WERI-Rb-1 (cell line): ENCODE data around the gene SNX27.

Experiments used
- DNase-seq: peaks from one replicate; pipeline ENCODE4 v3.0.0-alpha.2; 2020
- H3K27ac ChIP-seq: fragments of 250-450 bp; sonication (Bioruptor Pico); 2 replicates; pipeline ENCODE4 v1.5.1; 2020; ENCODE audit warnings: mild to moderate bottlenecking, moderate library complexity
- H3K27me3 ChIP-seq: fragments of 250-450 bp; sonication (Bioruptor Pico); 2 replicates; pipeline ENCODE4 v1.5.1; 2021; ENCODE audit warnings: mild to moderate bottlenecking, low read depth, moderate library complexity; ENCODE audit not compliant: insufficient read depth, severe bottlenecking
- H3K36me3 ChIP-seq: fragments of 250-450 bp; sonication (Bioruptor Pico); 2 replicates; pipeline ENCODE4 v1.5.1; 2020; ENCODE audit warnings: mild to moderate bottlenecking, moderate library complexity
- H3K4me3 ChIP-seq: 2 replicates; pipeline ENCODE4 v1.5.1; 2011; ENCODE audit warnings: low read depth, mild to moderate bottlenecking, control low read depth, low read length
- H3K9me3 ChIP-seq: fragments of 250-450 bp; sonication (Bioruptor Pico); 2 replicates; pipeline ENCODE4 v1.5.1; 2021; ENCODE audit warnings: mild to moderate bottlenecking, moderate library complexity; ENCODE audit not compliant: severe bottlenecking
- TF ChIP-seq, protein P1 (sequence below): IDR thresholded peaks from 2 replicates; pipeline ENCODE4 v1.5.1; 2011; ENCODE audit warnings: low read depth, mild to moderate bottlenecking, control low read depth, inconsistent platforms, low read length

SNX27 gene

DNA sequence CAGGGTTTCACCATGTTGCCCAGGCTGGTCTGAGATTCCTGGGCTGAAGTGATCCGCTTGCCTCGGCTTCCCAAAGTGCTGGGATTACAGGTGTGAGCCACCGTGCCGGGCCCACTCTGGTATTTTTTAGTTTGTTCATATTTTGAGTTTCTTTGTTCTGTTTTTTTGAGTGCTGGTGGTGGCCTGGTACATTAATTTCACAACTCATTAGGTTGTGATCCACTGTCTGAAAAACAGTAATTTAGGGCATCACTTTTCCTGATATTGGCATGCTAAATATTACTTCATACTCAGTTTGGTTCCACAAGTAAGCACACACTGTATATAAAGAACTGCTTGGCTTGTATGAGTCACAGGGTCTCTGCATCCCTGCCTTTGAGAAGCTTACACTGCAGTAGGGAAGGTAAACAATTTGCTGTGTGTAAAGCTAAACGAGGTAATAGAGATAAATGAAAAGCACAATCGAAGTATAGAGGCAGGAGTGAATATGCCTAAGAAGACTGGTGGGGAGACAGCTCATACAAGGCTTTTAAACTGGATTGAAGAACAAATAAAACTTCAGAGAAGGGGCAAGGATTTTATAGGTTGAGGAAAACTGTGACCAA lies 7.7 kb downstream of the SNX27 start:
- Histone ChIP-seq H3K27me3 (no peaks in the 10 kb centered on the region), H3K4me3 (no peak overlapping the region), H3K9me3 (no peaks in the 10 kb centered on the region), H3K36me3 (peaks cover 26% of the 10 kb centered on the region), H3K27ac (no peak overlapping the region)
- TF ChIP-seq, protein P1, sequence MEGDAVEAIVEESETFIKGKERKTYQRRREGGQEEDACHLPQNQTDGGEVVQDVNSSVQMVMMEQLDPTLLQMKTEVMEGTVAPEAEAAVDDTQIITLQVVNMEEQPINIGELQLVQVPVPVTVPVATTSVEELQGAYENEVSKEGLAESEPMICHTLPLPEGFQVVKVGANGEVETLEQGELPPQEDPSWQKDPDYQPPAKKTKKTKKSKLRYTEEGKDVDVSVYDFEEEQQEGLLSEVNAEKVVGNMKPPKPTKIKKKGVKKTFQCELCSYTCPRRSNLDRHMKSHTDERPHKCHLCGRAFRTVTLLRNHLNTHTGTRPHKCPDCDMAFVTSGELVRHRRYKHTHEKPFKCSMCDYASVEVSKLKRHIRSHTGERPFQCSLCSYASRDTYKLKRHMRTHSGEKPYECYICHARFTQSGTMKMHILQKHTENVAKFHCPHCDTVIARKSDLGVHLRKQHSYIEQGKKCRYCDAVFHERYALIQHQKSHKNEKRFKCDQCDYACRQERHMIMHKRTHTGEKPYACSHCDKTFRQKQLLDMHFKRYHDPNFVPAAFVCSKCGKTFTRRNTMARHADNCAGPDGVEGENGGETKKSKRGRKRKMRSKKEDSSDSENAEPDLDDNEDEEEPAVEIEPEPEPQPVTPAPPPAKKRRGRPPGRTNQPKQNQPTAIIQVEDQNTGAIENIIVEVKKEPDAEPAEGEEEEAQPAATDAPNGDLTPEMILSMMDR = no peak
- DNase-seq = no peak

DNA sequence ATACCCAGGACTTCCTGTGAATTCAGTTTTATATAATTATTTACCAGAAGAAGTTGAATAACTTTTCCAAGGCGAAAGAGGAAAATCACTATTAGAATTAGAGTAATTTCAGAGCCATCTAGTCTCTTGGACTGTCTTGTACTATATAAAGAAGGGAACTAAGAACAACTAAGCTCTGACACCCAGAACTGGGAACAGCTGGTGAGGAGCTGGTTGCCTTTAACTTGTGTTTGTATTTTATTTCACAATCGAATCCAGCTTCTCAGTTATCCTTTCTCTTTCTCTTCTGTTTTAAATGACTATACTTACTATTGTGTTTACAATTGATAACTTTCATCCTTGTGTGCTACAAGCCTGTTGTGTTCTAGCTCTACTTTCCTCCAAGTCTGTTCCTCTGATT lies 8.4 kb downstream of the SNX27 start:
- Histone ChIP-seq H3K27me3 (no peaks in the 10 kb centered on the region), H3K27ac (no peak overlapping the region), H3K36me3 (peaks cover 22% of the 10 kb centered on the region), H3K4me3 (no peak overlapping the region), H3K9me3 (no peaks in the 10 kb centered on the region)
- TF ChIP-seq, protein P1 = no peak
- DNase-seq = no peak

DNA sequence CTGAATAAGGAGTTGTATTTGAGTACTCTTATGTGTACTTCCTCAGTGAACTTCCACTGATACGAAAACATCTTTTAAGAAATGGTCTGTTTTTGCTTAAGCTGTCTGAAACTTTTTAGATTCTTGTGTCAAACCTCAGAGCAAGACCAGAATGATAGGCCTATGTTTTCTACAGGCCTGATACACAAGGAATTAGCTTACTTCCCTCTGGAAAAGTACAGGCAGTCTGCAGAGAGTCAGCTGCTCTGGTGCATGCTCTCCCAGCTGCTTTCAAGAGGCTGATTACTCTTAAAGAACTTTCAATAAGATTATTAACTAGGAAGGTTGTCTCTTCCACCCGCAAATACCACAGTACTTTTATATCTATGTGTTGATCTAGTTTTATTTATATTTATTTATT lies 9.5 kb downstream of the SNX27 start:
- Histone ChIP-seq H3K36me3 (peaks cover 22% of the 10 kb centered on the region), H3K27ac (no peak overlapping the region), H3K9me3 (no peaks in the 10 kb centered on the region), H3K27me3 (no peaks in the 10 kb centered on the region), H3K4me3 (no peak overlapping the region)
- TF ChIP-seq, protein P1 = no peak
- DNase-seq = no peak

DNA sequence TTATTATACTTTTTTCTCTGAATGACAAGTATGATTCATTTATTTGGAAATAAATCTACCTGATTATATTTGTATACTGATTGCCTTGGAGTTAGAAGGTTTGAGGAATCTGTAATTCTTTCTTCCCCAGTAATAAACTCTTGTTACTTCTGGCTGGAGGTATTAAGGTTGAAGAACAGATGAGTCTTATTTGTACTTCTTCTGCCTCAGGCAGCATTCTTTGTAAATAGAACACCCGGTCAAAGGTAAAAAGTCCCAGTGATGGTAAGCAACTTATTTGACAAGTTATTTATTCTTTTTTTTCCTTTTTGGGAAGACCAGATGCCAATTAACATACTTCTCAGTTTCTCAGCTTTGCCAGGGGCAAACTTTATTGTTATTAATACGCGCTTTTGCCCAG lies 12.9 kb downstream of the SNX27 start:
- H3K27ac ChIP-seq = no peak overlapping the region
- no peak for DNase-seq
- no peak overlapping the region for H3K4me3 ChIP-seq
- H3K9me3 ChIP-seq = no peaks in the 10 kb centered on the region
- TF ChIP-seq, protein P1 = no peak
- peaks cover 17% of the 10 kb centered on the region for H3K36me3 ChIP-seq
- no peaks in the 10 kb centered on the region for H3K27me3 ChIP-seq

DNA sequence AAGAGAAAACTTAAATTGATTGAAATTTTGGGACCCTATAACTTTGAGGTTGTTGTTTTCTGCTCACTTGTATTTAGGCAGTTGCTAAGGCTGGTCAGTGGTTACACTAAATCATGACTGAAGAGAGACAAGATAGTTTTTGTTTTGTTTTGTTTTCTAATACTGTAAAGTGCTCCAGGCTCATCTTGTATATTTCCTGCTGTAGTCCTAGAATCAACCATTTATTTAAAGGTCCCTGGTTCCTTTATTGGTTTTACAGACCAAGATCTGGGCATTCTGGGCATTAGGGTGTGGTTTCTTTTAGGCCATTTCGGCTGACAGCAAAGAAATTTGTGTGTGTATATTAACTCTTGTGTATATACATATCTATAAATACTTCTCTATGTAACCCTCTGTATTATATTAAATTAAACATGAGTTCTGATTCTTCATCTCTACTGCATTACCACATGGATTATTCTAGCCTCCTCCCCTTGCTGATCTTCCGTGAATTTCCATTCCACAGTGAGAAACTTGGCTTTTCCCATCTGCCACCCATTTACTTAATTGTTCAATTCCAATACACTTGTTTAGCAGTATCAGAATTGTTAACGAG lies 15.0 kb downstream of the SNX27 start:
- H3K36me3 ChIP-seq = peaks cover 16% of the 10 kb centered on the region
- no peak for DNase-seq
- no peaks in the 10 kb centered on the region for H3K9me3 ChIP-seq
- TF ChIP-seq, protein P1 = no peak
- no peak overlapping the region for H3K27ac ChIP-seq
- no peaks in the 10 kb centered on the region for H3K27me3 ChIP-seq
- no peak overlapping the region for H3K4me3 ChIP-seq

DNA sequence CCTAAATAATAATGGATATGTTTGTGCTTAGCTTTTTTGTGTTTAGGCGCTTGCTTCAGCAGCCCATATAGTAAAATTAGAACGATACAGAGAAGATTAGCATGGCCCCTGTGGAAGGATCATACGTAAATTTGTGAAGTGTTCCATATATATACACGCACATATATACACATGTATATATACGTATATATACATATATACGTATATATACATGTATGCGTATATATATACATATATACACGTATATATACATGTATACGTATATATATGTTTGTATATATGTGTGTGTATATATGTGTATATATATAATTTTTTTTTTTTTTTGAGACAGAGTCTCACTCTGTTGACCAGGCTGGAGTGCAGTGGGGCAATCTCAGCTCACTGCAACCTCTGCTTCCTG lies 17.4 kb downstream of the SNX27 start:
- Histone ChIP-seq H3K36me3 (peaks cover 11% of the 10 kb centered on the region), H3K27ac (no peak overlapping the region), H3K4me3 (no peak overlapping the region), H3K9me3 (no peaks in the 10 kb centered on the region), H3K27me3 (no peaks in the 10 kb centered on the region)
- TF ChIP-seq, protein P1 = no peak
- DNase-seq = no peak
